Measurements from ENCODE around the gene PHACTR1.

The PHACTR1 gene

DNA sequence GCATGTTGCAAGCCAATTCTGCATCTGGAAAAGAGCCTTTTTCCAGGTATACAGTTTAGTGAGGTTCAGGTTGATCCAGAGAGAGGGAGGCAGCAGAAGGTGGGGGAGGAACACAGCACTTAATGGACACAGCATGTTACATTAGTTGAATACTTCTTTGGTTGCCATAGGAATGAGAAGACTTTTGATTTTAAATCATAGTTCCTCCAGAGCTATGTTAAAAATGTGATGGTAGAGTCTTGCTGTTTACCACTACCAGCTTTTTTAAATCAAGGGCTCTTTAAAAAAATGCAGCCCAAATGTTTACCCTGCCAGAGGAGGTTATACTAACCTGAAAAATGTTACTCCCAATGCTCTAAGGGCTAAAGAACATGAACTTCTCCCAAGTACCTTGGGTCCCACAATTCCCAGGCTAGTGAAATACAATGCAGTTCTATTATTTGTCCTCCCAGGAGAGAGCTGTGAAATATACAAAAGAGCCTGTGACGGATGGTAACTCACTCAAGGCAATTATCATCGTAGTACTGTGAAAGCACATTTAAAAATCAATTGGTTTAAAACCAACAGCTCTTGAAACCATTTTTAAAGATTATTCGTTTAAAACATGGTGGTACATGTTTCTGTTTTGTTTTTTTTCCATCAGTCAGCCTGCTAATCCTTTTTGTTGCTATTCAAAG, 6.9 kb upstream of the PHACTR1 start:
- no peak for TF ChIP-seq EP300 (IDR thresholded peaks at IDR 0.05; ENCODE audit: borderline replicate concordance)
- TF ChIP-seq NFIC (IDR thresholded peaks at IDR 0.05): no peak
- TF ChIP-seq CEBPB (IDR thresholded peaks at IDR 0.05): no peak
- TF ChIP-seq EGR1 (IDR thresholded peaks at IDR 0.05): no peak
- TF ChIP-seq TCF12 (IDR thresholded peaks at IDR 0.05; ENCODE audit: low read depth): no peak
- no peak for TF ChIP-seq FOXM1 (IDR thresholded peaks at IDR 0.05; ENCODE audit: borderline replicate concordance, low read depth)
- no peak for TF ChIP-seq YY1 (IDR thresholded peaks at IDR 0.05; ENCODE audit: low read depth)
- no peak for TF ChIP-seq RAD21 (IDR thresholded peaks at IDR 0.05; ENCODE audit: low read depth)
- TF ChIP-seq CREB1 (IDR thresholded peaks at IDR 0.05; ENCODE audit: low read depth): no peak

DNA sequence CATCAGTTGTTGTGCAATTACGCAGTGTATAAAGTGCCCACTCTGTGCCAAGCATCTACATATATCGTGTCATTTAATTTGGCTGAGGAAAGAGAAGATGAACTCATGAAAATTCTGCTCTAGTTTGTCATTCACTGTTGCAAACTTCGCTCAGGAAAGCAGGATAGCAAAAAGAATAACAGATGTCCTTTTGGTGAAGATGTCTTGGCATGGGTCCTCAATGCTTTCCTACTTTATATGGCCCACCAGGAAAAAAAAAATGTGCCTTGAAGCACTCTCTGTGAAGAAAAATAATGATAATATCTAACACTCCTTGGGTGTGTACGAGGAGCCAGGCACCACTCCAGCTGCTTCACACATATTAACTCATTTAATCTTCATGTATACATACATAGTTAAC, 5.6 kb upstream of the PHACTR1 start:
- TF ChIP-seq TEAD4 (IDR thresholded peaks at IDR 0.05) (no peak), CEBPB (IDR thresholded peaks at IDR 0.05) (no peak), YY1 (IDR thresholded peaks at IDR 0.05; ENCODE audit: low read depth) (no peak), CREB1 (IDR thresholded peaks at IDR 0.05; ENCODE audit: low read depth) (no peak), EGR1 (IDR thresholded peaks at IDR 0.05) (no peak), RAD21 (IDR thresholded peaks at IDR 0.05; ENCODE audit: low read depth) (no peak), FOXM1 (IDR thresholded peaks at IDR 0.05; ENCODE audit: borderline replicate concordance, low read depth) (no peak), TAF1 (IDR thresholded peaks at IDR 0.05; ENCODE audit: low read depth) (no peak), NFIC (IDR thresholded peaks at IDR 0.05) (no peak), EP300 (IDR thresholded peaks at IDR 0.05; ENCODE audit: borderline replicate concordance) (no peak), ZBTB7A (IDR thresholded peaks at IDR 0.05; ENCODE audit: low read depth) (no peak), USF1 (IDR thresholded peaks at IDR 0.05) (no peak), TCF12 (IDR thresholded peaks at IDR 0.05; ENCODE audit: low read depth) (no peak)
- TF ChIP-seq, protein P1, sequence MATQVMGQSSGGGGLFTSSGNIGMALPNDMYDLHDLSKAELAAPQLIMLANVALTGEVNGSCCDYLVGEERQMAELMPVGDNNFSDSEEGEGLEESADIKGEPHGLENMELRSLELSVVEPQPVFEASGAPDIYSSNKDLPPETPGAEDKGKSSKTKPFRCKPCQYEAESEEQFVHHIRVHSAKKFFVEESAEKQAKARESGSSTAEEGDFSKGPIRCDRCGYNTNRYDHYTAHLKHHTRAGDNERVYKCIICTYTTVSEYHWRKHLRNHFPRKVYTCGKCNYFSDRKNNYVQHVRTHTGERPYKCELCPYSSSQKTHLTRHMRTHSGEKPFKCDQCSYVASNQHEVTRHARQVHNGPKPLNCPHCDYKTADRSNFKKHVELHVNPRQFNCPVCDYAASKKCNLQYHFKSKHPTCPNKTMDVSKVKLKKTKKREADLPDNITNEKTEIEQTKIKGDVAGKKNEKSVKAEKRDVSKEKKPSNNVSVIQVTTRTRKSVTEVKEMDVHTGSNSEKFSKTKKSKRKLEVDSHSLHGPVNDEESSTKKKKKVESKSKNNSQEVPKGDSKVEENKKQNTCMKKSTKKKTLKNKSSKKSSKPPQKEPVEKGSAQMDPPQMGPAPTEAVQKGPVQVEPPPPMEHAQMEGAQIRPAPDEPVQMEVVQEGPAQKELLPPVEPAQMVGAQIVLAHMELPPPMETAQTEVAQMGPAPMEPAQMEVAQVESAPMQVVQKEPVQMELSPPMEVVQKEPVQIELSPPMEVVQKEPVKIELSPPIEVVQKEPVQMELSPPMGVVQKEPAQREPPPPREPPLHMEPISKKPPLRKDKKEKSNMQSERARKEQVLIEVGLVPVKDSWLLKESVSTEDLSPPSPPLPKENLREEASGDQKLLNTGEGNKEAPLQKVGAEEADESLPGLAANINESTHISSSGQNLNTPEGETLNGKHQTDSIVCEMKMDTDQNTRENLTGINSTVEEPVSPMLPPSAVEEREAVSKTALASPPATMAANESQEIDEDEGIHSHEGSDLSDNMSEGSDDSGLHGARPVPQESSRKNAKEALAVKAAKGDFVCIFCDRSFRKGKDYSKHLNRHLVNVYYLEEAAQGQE (IDR thresholded peaks at IDR 0.05; ENCODE audit: low read depth): no peak

GRCh38 chr6:12714022-12714421, 2.5 kb upstream of the PHACTR1 start:
- no peak for TF ChIP-seq TCF12 (IDR thresholded peaks at IDR 0.05; ENCODE audit: low read depth)

DNA sequence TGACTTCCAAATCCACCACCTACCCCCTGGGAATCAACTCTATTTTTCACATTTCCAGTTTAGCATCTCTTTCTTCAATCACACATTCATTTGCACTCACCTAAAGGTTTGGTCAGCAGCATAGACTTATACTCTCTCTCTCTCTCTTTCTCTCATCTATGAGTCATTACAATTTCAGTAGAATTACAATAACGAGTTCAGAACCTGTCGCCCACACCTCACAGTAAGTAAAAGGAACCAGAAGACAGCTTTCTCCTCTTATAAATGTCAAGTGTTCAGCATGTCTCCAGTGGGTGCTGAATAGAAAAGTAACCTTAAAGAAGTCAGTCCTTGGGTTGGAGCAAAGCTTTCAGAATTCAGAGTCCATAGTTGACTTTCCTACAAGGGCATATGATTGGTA, 1.1 kb upstream of the PHACTR1 start:
- TF ChIP-seq YY1 (IDR thresholded peaks at IDR 0.05; ENCODE audit: low read depth): no peak
- no peak for TF ChIP-seq USF1 (IDR thresholded peaks at IDR 0.05)
- TF ChIP-seq TCF12 (IDR thresholded peaks at IDR 0.05; ENCODE audit: low read depth): no peak
- TF ChIP-seq, protein P2, sequence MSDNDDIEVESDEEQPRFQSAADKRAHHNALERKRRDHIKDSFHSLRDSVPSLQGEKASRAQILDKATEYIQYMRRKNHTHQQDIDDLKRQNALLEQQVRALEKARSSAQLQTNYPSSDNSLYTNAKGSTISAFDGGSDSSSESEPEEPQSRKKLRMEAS (IDR thresholded peaks at IDR 0.05): no peak
- no peak for TF ChIP-seq NFIC (IDR thresholded peaks at IDR 0.05)

DNA sequence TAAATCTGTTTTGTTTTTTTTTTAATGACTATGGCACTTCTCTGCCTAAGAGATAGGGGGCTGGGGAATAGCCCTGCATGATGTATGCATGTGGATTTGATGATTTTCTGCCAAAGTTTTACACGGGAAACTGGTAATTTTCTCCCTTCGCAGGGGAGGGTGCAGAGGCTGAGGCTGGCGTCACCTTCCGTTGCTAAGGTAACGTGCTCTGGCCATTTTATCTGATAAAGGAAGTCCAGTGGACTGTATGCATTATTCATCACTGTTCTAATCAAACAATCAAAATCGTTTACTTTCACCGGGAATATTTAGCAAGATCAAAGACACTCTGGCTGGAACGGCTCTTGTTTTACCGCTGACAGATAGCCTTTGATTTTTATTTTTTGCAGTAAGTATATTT, 789 bp downstream of the PHACTR1 start:
- no peak for TF ChIP-seq NFIC (IDR thresholded peaks at IDR 0.05)
- no peak for TF ChIP-seq CREB1 (IDR thresholded peaks at IDR 0.05; ENCODE audit: low read depth)
- TF ChIP-seq, protein P1 (IDR thresholded peaks at IDR 0.05; ENCODE audit: low read depth): no peak
- TF ChIP-seq EGR1 (IDR thresholded peaks at IDR 0.05): no peak
- TF ChIP-seq ZBTB7A (IDR thresholded peaks at IDR 0.05; ENCODE audit: low read depth): no peak

GRCh38 chr6:12718015-12718414, 1.4 kb downstream of the PHACTR1 start:
- TF ChIP-seq FOXM1 (IDR thresholded peaks at IDR 0.05; ENCODE audit: borderline replicate concordance, low read depth) (no peak), EP300 (IDR thresholded peaks at IDR 0.05; ENCODE audit: borderline replicate concordance) (no peak), CEBPB (IDR thresholded peaks at IDR 0.05) (no peak), NFIC (IDR thresholded peaks at IDR 0.05) (no peak), YY1 (IDR thresholded peaks at IDR 0.05; ENCODE audit: low read depth) (no peak), EGR1 (IDR thresholded peaks at IDR 0.05) (no peak), ZBTB7A (IDR thresholded peaks at IDR 0.05; ENCODE audit: low read depth) (no peak), TCF12 (IDR thresholded peaks at IDR 0.05; ENCODE audit: low read depth) (no peak)
- TF ChIP-seq, protein P1 (IDR thresholded peaks at IDR 0.05; ENCODE audit: low read depth): no peak
- TF ChIP-seq, protein P2 (IDR thresholded peaks at IDR 0.05): no peak

Measured in Ishikawa (cell line).